Nephron progenitor cell (in vitro differentiated cells): ENCODE measurements around the gene SYNCRIP.
"Not testable (repeated sequence)": the region's sequence is repeated elsewhere in the genome, so short reads cannot be mapped to it uniquely, and the experiment has no call there.

Experiments used
- DNase-seq: peaks from one replicate; pipeline ENCODE4 v3.0.0; 2021
- H3K27ac Mint-ChIP-seq: 2 replicates; pipeline ENCODE4 v1.8.0; 2021; ENCODE audit warnings: mild to moderate bottlenecking, moderate library complexity, mixed read lengths
- H3K27me3 Mint-ChIP-seq: 2 replicates; pipeline ENCODE4 v1.8.0; 2021; ENCODE audit warnings: mild to moderate bottlenecking, low read depth, mixed read lengths; ENCODE audit not compliant: poor library complexity
- H3K36me3 Mint-ChIP-seq: 2 replicates; pipeline ENCODE4 v1.8.0; 2021; ENCODE audit warnings: low read depth, mixed read lengths
- H3K4me1 Mint-ChIP-seq: 2 replicates; pipeline ENCODE4 v1.8.0; 2021; ENCODE audit warnings: mixed read lengths
- H3K4me3 Mint-ChIP-seq: 2 replicates; pipeline ENCODE4 v1.8.0; 2021; ENCODE audit warnings: mild to moderate bottlenecking, moderate library complexity, mixed read lengths
- H3K9me3 Mint-ChIP-seq: 2 replicates; pipeline ENCODE4 v1.8.0; 2021; ENCODE audit warnings: mild to moderate bottlenecking, moderate library complexity, mixed read lengths
- TF ChIP-seq, protein P1 (sequence below): fragments of 200-600 bp; sonication (generic); IDR thresholded peaks from 2 replicates; pipeline ENCODE4 v1.5.0; 2021; ENCODE audit warnings: antibody characterized with exemption

Gene SYNCRIP

DNA sequence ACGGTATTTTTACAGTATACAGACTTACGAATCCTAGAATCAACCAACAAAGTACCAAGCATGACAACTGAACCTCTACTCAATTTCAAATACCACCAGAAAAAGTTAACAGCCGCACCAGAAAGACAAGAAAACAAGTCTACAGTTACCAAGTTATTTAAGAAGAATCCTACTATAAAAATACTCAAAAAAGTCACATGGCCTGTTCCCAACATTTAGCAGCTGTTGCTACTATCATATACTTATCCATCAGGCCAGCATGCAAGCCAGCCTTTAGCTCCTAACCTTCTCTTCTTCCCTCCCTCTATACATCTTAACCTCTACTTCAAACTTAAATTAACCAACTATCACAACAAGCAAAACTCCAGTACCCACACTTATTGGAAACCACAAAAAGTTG lies 1.9 kb downstream of the SYNCRIP start:
- Mint-ChIP-seq H3K9me3 (peaks cover 10% of the 10 kb centered on the region), H3K36me3 (peaks cover 64% of the 10 kb centered on the region), H3K4me3 (peak overlapping the region; percentile 100), H3K27me3 (no peaks in the 10 kb centered on the region), H3K4me1 (peaks cover 67% of the 10 kb centered on the region), H3K27ac (peak overlapping the region; percentile 71)
- TF ChIP-seq, protein P1, sequence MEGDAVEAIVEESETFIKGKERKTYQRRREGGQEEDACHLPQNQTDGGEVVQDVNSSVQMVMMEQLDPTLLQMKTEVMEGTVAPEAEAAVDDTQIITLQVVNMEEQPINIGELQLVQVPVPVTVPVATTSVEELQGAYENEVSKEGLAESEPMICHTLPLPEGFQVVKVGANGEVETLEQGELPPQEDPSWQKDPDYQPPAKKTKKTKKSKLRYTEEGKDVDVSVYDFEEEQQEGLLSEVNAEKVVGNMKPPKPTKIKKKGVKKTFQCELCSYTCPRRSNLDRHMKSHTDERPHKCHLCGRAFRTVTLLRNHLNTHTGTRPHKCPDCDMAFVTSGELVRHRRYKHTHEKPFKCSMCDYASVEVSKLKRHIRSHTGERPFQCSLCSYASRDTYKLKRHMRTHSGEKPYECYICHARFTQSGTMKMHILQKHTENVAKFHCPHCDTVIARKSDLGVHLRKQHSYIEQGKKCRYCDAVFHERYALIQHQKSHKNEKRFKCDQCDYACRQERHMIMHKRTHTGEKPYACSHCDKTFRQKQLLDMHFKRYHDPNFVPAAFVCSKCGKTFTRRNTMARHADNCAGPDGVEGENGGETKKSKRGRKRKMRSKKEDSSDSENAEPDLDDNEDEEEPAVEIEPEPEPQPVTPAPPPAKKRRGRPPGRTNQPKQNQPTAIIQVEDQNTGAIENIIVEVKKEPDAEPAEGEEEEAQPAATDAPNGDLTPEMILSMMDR, result no peak
- DNase-seq, result no peak

DNA sequence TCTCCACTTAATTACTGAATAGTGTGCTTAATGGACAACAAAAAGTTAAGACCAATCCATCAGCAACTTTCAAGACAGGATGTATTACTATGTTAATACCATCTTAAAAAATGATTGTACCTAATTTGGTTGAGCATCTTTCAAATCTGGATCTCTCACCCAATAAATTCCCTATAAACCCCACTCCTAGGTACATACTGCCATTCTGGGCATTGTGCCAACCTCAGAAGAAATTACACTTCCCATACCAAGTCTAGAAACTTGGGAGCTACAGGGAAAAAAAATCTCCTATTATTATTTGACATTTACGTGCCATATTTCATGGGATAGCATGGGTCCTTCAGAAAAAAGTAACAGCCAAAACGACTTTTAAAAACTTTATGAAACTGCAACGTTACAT lies 5.1 kb downstream of the SYNCRIP start:
- Mint-ChIP-seq H3K9me3 (no peaks in the 10 kb centered on the region), H3K27me3 (no peaks in the 10 kb centered on the region), H3K4me3 (no peak overlapping the region), H3K4me1 (peaks cover 57% of the 10 kb centered on the region), H3K27ac (no peak overlapping the region), H3K36me3 (peaks cover 88% of the 10 kb centered on the region)
- TF ChIP-seq, protein P1, result no peak
- no peak for DNase-seq

DNA sequence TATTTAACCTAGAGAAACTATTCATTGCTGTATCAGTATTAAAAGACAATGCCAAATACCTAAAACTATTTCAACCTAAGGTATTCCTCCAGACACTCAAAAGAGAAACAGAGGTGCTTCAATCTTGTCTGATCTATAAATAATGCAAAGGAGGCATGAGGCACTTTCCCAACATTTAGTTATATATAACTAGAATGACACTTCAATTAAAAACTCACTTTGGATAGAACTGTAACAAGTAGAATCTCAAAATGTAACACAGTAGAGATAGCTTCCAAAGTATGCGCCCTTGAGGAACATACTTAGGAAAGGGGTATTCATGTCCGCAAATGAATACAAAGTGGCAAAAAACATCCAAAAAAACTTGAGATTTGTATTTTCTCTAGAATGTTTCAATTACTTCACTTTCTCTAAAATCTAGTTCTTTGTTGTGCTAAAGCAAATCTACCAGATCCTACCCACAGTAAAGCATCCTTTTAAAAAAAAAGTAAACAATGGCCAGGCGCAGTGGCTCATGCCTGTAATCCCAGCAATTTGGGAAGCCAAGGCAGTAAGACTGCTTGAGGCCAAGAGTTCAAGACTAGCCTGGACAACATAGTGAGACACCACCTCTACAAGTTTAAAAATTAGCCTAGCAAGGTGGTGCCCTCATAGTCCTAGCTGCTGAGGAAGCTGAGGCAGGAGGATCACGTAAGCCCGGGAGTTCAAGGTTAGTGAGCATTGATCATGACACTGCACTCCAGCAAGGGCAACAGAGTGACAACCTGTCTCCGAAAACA lies 10.3 kb downstream of the SYNCRIP start:
- TF ChIP-seq, protein P1, result no peak
- H3K27ac Mint-ChIP-seq, result no peak overlapping the region
- no peaks in the 10 kb centered on the region for H3K9me3 Mint-ChIP-seq
- peaks cover 15% of the 10 kb centered on the region for H3K4me1 Mint-ChIP-seq
- H3K36me3 Mint-ChIP-seq, result peaks cover 96% of the 10 kb centered on the region
- no peak overlapping the region for H3K4me3 Mint-ChIP-seq
- no peaks in the 10 kb centered on the region for H3K27me3 Mint-ChIP-seq
- no peak for DNase-seq

DNA sequence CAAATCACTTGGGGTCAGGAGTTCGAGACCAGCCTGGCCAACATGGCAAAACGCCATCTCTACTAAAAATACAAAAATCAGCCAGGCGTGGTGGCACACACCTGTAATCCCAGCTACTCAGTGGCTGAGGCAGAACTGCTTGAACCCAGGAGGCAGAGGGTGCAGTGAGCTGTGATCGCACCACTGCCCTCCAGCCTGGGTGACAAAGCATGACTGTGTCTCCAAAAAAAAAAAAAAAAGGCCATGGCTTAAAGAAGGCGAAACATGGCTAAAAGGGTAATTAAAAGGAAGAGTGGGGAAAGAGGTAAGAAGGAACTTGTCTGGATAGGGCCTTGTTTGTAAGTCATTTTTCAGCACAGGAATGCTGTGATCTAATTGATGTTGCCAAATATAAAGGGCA lies 11.6 kb downstream of the SYNCRIP start:
- Mint-ChIP-seq H3K27ac (peak overlapping the region; percentile 10), H3K36me3 (peaks cover 96% of the 10 kb centered on the region)
- not testable (repeated sequence) for H3K4me3 Mint-ChIP-seq, H3K4me1 Mint-ChIP-seq, H3K9me3 Mint-ChIP-seq, DNase-seq, H3K27me3 Mint-ChIP-seq

DNA sequence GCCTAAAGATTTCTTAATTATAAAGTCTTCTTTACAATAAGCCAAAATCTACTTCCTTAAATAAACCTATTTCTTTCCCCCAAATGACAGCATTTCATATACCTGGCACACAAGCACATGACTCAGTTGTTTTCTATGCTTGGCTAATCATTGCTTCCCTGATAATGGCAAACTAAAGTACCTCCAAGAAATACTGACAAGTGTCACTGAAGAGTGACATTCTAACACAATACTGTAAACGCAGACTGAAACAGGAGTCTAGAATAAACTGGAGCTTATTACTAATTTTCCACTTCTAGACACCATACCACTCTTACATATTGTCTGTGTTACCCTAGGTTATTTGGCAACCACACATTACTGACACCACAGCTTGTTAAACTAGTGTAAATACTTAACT lies 14.3 kb downstream of the SYNCRIP start:
- Mint-ChIP-seq H3K9me3 (no peaks in the 10 kb centered on the region), H3K4me1 (no peaks in the 10 kb centered on the region), H3K4me3 (no peak overlapping the region), H3K36me3 (peaks cover 96% of the 10 kb centered on the region), H3K27ac (peak overlapping the region; percentile 30), H3K27me3 (no peaks in the 10 kb centered on the region)
- TF ChIP-seq, protein P1, result no peak
- DNase-seq, result no peak

DNA sequence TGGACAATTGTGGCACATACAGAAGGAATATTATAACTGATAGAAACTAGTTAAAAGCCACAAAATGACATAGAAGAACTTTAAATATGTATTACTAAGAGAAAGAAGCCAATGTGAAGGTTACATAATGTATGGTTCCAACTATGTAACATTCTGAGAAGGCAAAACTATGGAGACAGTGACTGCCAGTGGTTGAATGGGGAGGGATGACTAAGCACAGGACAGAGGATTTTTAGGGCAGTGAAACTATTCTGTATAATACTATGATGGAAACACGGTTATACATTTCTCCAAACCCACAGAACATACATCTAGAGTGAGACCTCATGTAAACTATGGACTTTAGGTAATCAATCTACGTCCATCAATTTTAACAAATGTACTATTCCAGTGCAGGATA lies 22.4 kb downstream of the SYNCRIP start:
- TF ChIP-seq, protein P1, result no peak
- Mint-ChIP-seq H3K9me3 (no peaks in the 10 kb centered on the region), H3K4me3 (no peak overlapping the region), H3K4me1 (no peaks in the 10 kb centered on the region), H3K27me3 (no peaks in the 10 kb centered on the region), H3K27ac (peak overlapping the region; percentile 79), H3K36me3 (peaks cover 95% of the 10 kb centered on the region)
- no peak for DNase-seq
